ENCODE data around the gene VASP.

The VASP gene

DNA sequence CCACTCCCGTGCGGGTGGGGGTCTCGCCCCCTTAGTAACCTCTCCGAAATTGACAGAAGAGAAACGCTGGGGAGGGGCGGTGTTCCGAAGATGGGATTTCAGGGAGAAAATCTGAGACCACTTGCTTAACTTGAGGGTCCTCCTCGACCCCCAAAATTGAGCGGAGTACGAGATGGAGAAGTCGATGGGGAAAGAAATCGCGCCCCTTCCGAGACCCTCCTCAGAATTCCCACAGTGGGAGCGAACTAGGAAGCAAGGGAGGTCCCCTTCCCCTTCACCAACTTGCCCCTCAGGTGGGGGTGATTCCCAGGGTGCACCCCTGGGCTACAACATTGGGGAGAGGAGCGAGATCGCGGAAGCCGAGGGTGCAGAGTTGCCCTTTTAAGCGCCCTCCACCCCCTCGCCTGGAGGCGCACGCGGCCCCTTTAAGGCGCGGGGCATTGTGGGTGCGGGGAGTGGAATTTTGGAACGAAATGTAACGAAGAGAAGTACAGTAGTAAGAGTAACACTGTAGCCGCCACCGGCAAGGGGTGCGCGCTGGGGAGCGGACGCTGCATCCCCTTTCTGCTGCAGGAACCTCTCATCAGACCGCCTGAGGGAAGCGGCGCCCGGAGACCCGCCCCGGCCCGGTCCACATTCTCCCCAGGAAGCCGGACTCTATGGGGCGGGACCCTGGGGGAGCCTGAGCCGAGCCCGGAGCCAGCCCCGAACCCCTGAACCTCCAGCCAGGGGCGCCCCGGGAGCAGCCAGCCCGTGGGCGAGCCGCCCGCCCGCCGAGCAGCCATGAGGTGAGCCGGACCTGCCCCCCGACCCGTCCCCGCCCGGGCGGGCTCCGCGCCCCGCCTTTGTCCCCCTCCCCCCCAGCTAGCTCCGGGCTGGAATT is at the start of gene VASP:
TSS of gene VASP (plus strand) at position 491 of the 883 bp plus-strand sequence. CDS start at position 784, 293 bp downstream.
- DNase-seq: peak; percentile 43

DNA sequence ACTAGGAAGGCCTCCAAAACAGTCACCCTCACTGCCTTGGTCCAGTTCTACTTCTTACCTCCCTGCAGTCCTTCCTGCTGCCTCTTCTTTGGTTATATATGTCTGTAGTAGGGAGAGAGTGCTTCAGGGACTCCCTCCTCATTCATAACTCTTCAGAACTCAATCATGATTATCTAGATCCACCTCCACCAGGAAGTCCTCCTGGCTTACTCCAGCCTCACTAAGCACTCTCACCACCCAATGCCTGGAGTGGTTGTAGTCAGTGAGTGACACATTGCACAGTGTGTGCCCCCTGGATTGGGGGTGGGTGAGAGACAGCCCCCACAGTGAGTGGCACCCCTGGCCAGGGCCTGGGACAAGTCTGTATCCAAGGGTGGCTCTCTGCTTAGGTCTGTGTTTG is 49.5 kb upstream of the VASP start:
- no peak for DNase-seq

DNA sequence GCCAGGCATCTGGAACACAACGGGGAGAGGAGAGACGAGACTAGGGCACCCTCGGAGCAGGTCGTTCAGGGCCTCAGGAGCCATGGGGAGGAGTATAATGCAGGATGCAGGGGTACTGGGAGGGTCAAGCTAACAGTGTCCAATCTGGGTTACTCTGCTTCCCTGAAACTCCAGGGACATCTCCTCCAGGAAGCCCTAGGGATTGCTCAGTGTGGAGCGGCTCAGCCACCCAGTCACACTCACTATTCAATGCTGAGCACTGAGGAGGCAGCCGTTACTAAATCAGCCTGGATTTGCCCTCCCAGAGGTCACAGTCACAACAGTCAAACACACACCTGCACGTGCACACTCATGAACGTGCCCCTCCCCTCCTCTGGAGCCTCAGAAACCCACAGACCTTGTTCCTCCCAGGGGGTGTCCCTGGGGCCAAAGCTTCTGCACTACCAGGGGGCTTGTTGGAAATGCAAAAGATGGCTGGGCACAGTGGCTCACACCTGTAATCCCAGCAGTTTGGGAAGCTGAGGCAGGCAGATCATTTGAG is 46.4 kb upstream of the VASP start:
- DNase-seq: no peak

DNA sequence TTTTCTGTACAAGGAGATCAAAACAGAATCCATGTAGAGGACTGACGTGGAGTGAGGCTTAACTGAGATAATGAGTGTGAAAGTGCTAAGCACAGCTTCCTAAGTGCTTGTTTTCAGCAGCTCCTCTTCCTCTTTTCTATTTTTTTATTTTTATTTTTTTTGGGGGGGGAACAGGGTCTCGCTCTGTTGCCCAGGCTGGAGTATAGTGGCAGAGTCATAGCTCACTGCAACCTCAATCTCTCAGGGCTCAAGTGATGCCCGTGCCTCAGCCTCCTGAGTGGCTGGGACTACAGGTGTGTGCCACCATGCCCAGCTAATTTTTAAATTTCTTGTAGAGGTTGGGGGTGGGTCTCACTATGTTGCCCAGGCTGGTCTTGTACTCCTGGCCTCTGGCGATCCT is 45.1 kb upstream of the VASP start:
- DNase-seq: no peak

DNA sequence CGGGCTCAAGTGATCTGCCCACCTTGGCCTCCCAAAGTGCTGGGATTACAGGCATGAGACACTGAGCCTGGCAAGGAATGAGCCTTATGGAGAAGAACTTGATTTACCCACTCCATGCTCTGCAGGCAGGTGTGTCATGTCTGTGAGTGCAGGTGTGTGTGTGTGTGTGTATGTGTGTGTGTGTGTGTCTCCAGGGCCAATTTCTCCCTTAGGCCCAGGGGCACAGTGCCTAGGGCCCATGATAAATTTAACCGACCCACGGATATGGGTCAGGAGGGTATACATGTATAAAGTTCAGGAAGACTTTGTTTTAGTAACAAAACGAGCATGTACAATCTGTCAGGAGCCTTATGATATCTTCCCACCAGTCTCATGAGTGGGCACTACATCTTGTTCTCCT is 44.0 kb upstream of the VASP start:
- no peak for DNase-seq

DNA sequence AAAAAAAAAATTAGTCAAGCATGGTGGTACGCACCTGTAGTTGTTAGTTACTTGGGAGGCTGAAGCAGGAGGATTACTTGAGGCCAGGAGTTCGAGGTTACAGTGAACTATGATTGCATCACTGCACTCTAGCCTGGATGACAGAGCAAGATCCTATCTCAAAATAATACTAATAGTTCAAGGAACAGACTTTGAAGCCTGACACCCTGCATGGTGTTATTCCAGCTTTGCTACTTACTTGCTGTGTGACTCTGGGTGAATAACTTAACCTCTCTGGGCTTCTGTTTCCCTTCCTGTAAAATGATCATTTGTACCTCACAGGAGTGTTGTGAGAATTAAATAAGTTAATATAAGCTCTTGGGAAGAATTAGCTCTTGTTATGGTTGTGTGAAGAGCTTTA is 43.0 kb upstream of the VASP start:
- DNase-seq: no peak

DNA sequence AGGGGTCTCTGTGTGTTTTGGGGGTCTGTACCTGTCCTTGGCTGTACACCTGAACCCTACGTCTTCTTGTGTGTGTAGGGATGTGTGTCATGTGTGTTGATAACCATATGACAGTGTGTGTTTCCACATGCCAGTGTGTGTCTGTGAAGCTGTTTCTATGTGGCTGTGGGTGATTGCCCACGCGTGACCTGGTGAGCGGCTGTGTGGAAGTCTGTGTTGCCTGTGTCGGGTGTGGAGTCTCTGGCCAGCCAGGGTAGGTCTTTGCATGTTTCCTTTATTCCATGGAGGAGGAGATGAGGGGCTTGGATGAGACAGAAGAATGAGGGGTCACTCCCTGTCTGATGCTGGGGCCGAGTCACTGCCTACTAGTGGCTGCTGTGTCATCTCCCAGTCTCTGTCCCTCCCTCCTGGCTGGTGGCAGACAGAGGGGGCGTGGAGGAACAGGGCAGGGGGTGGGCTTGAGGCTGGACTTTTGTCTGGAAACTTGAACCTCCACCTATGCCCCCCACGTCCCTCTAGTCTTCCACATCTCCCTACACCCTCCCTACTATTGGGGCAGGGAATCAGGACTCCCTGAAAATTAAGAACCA is 42.3 kb upstream of the VASP start:
- DNase-seq: no peak

DNA sequence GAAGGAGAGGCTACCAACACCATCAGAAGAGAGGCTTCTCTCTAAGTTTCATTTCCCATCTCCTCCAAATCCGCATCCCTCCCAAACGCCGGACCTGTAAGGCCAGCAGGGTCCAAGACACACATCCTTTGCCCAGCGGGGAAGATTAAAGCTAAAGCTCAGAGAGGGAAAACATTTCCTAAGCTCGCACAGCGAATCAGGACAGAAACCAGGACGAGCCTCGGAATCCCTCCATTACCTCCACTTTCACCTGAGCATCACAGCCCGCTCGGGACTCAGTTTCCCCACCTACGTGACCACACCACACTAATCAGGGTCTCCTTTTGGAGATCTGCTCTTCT is 40.2 kb upstream of the VASP start:
- no peak for DNase-seq

DNA sequence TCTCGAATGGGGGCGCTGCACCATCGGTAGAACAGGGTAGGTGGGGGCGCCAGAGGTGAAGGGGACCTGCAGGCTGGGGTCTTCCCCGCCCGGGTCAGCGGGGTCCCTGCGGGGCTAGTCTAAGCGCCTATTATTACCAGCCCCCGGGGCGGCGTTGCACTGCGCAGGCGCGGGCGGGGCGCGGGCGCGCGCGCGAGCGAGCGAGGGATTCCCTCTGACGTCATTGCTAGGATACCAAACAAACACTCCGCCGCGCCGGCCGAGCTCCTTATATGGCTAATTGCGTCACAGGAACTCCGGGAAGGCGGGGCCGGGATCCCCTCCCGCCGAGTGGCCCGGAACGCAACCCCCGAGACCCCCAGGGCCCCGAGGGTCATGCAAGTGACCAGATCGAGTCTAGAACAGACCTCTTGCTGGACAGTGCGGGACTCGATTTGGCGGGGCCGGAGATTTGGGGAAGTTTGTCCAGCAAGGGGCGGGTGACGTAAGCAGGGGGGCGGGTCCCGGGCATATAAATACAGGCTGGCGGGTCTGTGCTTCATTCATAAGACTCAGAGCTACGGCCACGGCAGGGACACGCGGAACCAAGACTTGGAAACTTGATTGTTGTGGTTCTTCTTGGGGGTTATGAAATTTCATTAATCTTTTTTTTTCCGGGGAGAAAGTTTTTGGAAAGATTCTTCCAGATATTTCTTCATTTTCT is 39.7 kb upstream of the VASP start, which contains the start of gene FOSB:
TSS of gene FOSB (plus strand) at position 541 of the 703 bp plus-strand sequence. CDS start 591 bp downstream, outside the sequence.
- peak; percentile 85 for DNase-seq

DNA sequence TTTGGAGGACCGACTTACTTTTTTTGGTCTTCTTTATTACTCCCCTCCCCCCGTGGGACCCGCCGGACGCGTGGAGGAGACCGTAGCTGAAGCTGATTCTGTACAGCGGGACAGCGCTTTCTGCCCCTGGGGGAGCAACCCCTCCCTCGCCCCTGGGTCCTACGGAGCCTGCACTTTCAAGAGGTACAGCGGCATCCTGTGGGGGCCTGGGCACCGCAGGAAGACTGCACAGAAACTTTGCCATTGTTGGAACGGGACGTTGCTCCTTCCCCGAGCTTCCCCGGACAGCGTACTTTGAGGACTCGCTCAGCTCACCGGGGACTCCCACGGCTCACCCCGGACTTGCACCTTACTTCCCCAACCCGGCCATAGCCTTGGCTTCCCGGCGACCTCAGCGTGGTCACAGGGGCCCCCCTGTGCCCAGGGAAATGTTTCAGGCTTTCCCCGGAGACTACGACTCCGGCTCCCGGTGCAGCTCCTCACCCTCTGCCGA is 39.1 kb upstream of the VASP start:
- no peak for DNase-seq

DNA sequence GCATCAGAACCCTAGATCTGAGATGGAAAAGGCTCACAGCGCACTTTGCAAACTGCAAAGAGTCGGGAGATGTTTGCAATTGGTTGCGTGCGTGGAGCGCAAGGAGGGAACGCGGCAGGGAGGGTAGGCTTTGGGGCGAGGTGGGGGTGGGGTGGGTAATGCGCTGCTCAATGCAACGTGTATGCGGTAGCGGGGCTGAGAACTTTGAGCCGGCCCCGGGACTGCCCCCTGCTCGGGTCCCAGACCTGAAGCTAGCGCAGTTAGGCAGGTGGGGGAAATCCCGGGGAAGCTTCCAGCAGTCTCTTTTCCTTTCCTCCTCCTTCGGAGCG is 38.5 kb upstream of the VASP start:
- no peak for DNase-seq

DNA sequence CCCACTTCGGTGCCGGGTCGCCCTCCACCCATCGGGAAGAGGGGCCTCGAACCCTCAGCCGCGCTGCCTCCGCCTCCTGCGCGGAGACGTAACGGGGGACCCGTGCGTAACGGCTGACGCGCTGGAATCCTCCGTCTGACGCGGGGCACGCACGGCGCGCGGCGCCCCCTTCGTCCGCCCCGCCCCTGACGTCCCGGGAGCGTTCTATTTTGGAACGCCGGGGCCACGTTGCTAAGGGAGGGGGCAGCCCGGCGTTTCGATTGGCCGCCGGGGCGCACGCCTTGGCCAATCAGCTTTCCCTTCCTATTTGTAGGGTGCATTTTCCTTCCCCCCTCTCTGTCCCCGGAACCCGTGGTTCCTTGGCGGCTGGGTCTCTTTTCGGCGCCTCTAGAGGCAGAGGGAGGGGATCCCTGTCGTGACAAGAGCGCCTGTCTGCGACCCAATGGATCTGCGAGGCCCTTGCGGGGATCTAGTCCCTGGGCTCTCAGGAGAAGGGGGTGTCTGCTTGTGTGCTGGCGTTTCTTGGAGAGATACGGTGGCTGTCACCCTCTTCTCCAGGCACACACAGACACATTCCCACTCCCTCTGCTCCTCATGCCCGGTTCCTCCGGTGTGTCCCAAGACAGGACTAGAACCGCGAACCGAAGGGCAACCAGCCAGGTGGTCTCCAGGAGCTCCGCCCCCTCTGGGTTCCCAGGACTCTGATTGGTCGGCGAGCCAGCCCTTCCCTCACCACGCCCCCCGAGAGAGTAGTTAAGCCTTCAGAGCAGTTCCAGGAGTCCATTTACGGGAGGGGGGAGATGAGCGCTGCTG is 37.9 kb upstream of the VASP start:
- peak; percentile 74 for DNase-seq

DNA sequence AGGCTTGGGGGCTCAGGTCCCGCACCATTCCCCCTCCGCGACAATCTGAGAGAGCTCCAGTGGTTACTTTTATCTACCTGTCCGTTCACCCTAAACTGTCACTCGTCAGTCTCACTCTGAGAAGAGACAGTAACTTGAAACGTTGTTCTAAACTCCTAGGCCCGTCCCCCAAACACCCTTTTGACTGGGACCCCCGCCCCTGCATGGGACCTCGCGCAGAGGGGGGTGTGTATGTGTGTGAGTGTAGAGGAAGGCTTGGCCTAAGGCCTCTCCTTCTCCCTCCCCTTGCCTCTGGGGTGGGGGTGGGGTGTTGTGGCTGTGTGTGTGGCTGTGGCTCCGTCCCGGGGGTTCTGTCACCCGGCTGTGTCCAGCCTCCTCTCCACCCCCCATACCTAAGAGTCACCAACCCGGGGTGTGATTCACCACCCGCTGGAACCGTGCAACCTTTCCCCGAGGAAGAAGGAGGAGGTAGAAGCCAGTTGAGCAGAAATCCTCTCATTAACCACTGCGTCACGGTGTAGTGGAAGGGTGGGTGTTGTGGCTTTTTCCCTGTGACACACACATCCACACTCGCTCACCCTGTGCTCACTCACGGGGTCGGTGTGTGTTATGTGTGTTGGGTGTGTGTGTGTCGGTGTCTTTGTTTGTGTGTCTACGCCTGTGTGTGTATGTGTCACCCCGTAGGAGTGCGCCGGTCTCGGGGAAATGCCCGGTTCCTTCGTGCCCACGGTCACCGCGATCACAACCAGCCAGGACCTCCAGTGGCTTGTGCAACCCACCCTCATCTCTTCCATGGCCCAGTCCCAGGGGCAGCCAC is 37.1 kb upstream of the VASP start:
- DNase-seq: no peak

DNA sequence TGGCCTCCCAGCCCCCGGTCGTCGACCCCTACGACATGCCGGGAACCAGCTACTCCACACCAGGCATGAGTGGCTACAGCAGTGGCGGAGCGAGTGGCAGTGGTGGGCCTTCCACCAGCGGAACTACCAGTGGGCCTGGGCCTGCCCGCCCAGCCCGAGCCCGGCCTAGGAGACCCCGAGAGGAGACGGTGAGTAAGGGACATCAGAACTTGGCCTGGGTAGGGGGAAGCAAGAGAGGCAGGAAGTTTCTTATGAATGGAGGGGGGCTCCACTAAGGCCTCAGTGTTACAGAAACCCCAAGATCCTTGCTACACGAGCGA is 36.6 kb upstream of the VASP start:
- no peak for DNase-seq

DNA sequence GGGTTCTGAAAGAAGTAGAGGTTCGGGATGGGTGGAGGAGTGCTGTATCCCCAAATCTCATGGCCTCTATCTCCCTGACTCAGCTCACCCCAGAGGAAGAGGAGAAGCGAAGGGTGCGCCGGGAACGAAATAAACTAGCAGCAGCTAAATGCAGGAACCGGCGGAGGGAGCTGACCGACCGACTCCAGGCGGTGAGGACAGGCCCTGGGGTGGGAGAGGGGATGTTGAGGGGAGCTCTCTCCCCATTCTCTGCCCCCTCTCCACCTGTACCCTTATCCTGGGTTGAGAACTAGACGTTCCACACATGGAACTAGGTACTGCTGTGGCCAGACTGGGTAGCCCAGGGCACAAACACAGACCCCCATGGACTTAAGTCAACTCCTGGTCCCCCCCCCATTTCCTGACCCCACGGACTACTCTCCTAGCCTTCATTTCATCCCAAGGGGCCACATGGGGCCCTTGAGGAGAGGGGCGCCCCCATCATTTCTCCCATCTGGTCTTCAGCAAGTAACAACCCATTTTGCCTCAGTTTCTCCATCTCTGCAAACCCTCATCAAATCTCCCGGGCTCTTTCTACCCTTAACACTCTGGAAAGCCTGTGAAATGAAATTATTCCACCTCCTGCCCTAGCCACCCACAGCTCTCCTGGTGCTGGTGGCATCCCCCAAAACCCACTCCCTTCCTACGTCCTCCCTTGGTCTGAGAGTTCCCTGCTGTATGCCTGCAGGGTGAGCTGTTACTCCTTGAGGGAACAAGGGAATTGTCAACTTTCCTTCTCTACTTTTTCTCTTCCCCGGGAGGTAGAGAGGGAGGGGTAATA is 36.0 kb upstream of the VASP start:
- DNase-seq: no peak

DNA sequence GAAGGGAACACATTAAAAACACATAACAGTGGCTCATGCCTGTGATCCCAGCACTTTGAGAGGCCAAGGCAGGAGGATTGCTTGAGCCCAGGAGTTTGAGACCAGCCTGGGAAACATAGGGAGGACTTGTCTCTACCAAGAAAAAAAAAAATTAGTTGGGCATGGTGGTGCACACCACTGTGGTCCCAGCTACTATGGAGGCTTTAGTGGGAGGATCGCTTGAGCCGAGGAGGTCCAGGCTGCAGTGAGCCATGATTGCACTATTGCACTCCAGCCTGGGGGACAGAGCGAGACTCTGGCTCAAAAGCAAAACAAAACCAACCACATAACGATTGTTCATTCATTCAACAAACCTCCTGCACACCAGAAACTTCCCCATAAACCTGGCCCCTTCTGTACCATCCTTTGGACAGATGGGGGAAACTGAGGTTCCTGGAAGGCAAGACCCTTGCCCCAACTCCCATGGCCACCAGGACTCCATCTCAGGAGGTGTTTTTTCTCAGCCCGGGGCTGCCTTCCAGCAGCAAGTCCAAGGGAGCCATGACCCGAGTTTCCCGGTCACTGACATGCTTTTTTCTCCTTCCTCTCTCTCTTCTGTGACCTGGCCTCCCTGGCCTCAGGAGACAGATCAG is 35.2 kb upstream of the VASP start:
- DNase-seq: no peak

DNA sequence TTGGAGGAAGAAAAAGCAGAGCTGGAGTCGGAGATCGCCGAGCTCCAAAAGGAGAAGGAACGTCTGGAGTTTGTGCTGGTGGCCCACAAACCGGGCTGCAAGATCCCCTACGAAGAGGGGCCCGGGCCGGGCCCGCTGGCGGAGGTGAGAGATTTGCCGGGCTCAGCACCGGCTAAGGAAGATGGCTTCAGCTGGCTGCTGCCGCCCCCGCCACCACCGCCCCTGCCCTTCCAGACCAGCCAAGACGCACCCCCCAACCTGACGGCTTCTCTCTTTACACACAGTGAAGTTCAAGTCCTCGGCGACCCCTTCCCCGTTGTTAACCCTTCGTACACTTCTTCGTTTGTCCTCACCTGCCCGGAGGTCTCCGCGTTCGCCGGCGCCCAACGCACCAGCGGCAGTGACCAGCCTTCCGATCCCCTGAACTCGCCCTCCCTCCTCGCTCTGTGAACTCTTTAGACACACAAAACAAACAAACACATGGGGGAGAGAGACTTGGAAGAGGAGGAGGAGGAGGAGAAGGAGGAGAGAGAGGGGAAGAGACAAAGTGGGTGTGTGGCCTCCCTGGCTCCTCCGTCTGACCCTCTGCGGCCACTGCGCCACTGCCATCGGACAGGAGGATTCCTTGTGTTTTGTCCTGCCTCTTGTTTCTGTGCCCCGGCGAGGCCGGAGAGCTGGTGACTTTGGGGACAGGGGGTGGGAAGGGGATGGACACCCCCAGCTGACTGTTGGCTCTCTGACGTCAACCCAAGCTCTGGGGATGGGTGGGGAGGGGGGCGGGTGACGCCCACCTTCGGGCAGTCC is 34.5 kb upstream of the VASP start:
- no peak for DNase-seq

DNA sequence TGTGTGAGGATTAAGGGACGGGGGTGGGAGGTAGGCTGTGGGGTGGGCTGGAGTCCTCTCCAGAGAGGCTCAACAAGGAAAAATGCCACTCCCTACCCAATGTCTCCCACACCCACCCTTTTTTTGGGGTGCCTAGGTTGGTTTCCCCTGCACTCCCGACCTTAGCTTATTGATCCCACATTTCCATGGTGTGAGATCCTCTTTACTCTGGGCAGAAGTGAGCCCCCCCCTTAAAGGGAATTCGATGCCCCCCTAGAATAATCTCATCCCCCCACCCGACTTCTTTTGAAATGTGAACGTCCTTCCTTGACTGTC is 34.0 kb upstream of the VASP start:
- DNase-seq: no peak

DNA sequence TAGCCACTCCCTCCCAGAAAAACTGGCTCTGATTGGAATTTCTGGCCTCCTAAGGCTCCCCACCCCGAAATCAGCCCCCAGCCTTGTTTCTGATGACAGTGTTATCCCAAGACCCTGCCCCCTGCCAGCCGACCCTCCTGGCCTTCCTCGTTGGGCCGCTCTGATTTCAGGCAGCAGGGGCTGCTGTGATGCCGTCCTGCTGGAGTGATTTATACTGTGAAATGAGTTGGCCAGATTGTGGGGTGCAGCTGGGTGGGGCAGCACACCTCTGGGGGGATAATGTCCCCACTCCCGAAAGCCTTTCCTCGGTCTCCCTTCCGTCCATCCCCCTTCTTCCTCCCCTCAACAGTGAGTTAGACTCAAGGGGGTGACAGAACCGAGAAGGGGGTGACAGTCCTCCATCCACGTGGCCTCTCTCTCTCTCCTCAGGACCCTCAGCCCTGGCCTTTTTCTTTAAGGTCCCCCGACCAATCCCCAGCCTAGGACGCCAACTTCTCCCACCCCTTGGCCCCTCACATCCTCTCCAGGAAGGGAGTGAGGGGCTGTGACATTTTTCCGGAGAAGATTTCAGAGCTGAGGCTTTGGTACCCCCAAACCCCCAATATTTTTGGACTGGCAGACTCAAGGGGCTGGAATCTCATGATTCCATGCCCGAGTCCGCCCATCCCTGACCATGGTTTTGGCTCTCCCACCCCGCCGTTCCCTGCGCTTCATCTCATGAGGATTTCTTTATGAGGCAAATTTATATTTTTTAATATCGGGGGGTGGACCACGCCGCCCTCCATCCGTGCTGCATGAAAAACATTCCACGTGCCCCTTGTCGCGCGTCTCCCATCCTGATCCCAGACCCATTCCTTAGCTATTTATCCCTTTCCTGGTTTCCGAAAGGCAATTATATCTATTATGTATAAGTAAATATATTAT is 33.3 kb upstream of the VASP start:
- DNase-seq: no peak
